HG03558 (cell line): Measurements from ENCODE around the gene TRPC4AP.
"Not testable (repeated sequence)": the region's sequence is repeated elsewhere in the genome, so short reads cannot be mapped to it uniquely, and the experiment has no call there.

Experiments
- ATAC-seq: cut with Tn5 transposase; IDR thresholded peaks from one replicate; pipeline ENCODE4 v1.9.1; 2021; ENCODE audit warnings: moderate number of reproducible peaks; ENCODE audit not compliant: unreplicated experiment; ENCODE audit errors: extremely low read depth

TRPC4AP gene

GRCh38 chr20:35063168-35063567 lies 29.4 kb downstream of the TRPC4AP start:
- ATAC-seq: no peak

GRCh38 chr20:35062478-35062877 lies 30.1 kb downstream of the TRPC4AP start:
- ATAC-seq: no peak

GRCh38 chr20:35060168-35060567 lies 32.4 kb downstream of the TRPC4AP start:
- no peak for ATAC-seq

GRCh38 chr20:35059612-35060011 lies 33.0 kb downstream of the TRPC4AP start:
- ATAC-seq: no peak

GRCh38 chr20:35059110-35059509 lies 33.5 kb downstream of the TRPC4AP start:
- ATAC-seq: no peak

GRCh38 chr20:35055445-35056276 lies 36.9 kb downstream of the TRPC4AP start:
- no peak for ATAC-seq

DNA sequence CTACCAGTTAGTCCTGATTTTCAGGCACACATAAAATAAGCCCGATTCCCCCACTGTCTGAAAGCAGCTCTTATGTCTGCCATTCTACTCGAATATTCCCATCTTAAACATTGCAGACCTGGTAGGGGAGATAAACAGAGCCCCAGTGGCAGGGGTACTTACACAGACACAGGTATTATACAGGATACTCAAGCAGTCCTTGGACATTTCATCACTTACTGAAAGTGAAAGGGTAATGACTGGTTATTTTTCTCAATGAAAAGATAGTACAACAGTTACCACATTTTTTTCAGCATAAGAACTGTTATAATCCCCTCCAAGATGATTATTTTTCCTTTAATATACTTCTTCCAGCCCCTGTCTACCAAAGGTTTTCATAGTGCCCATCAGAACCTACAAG lies 37.8 kb downstream of the TRPC4AP start:
- no peak for ATAC-seq

- ATAC-seq: not testable (repeated sequence)
Measured at GRCh38 chr20:35052616-35053015, 40.0 kb downstream of the TRPC4AP start.

DNA sequence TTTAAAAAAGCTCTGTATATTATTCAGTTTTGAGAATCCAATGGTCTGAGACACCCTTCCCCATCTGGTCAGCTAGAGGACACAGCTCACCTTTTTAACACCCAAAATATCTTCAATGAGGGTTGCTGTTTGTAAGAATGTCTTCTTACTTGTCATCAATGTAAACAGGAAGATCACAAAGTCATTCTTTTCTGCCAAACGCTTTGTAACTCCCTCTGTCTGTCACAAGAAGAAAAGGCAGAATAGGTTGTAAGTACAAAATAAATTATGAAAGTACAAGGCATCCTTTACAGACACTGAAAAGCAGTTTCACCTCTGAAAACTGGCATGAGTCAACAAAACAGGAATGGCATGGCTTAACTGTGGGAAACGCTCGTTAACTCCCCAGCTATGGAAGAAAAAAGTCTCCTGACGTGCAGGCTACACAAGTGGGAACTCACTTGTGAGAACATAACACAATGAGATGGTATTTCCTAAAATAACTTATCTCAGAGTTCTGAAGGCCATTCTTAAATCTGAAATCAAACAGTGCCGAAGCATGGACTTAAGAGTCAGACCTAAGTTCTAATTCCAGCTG lies 42.7 kb downstream of the TRPC4AP start:
- no peak for ATAC-seq

DNA sequence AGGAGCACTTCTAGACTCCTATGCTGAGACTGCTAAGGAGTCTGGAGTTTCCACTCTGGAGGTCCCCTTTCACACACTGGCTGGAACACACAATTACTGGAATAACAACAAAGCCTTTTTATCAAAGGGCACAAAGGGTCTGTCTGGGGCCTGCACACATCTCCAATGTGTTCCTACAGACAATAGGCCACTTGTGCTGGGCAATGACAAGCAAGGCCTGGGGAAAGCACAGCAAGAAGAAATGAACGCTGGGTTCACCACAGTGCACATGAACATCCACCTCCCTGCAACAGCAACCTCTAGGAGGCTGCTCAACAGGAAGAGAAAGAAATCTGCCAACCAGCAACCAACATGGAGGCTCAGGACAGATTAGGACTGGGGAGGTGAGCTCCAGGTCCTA lies 43.9 kb downstream of the TRPC4AP start:
- ATAC-seq: no peak

GRCh38 chr20:35042268-35042667 lies 50.3 kb downstream of the TRPC4AP start:
- no peak for ATAC-seq

GRCh38 chr20:35040646-35041045 lies 52.0 kb downstream of the TRPC4AP start:
- ATAC-seq: no peak

- no peak for ATAC-seq
Measured at GRCh38 chr20:35039846-35040489, 52.6 kb downstream of the TRPC4AP start.

DNA sequence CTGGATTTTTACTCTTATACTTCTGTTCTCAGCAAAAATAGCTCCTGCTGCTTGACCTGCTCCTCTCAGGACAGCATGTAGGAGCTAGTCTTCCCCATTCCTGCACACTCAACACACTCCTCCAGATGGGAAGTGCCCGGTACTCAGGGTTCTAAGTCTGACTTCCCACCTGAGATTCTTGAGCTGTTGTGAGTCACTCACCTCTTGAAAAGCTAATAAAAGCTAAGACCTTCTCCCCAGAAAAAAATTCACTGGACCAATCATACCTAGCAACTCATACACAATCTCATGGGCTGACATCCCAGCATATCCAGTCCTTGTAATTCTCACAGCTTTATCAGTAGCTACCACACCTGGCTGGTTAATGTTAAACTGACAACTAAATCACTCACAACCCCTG lies 53.5 kb downstream of the TRPC4AP start:
- ATAC-seq: no peak

DNA sequence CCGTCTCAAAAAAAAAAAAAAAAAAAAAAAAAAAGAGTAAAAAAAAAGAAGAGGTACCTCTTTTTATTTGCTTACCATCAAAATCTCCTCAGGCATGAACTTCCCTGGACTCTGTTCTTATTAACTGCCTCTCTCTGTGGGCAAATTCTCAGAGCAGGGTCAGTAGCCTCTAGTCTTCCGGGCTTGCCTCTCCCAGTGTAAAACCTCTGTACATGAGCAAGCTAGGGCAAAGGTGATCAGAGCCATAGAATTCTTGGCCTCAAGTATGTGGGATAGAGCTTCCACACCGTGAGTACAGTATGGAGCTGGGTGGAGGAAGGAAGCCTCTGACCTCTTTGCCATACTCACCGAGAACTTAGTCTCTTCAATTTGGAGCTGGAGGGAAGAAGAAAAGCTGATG lies 58.5 kb downstream of the TRPC4AP start:
- no peak for ATAC-seq

GRCh38 chr20:35030136-35030535 lies 62.5 kb downstream of the TRPC4AP start:
- ATAC-seq: no peak

DNA sequence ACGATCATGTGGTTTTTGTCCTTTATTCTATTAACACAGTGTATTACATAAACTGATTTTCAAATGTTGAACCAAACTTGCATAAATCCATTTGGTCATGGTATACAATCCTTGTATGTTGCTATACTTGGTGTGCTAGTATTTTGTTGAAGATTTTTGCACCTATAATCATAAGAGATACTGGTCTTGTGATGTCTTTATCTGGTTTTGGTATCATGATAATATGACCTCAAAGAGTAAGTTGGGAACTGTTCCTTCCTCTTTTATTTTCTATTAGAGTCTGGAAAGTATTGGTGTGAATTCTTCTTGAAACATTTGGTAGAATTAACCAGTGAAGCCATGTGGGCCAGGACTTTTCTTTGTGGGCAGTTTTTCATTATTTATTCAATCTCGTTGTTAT lies 65.3 kb downstream of the TRPC4AP start:
- no peak for ATAC-seq

- no peak for ATAC-seq
Measured at GRCh38 chr20:35025116-35025515, 67.5 kb downstream of the TRPC4AP start.

- ATAC-seq: no peak
Measured at GRCh38 chr20:35023624-35024023, 69.0 kb downstream of the TRPC4AP start.

GRCh38 chr20:35021831-35022230 lies 70.8 kb downstream of the TRPC4AP start:
- ATAC-seq: no peak

- no peak for ATAC-seq
Measured at GRCh38 chr20:35021063-35021462, 71.5 kb downstream of the TRPC4AP start.
